A673 (cell line): ENCODE data around the gene SCG3.

Source experiments
- CTCF ChIP-seq: fragments of 300-800, 200-600 bp; sonication (generic); conservative IDR thresholded peaks from 2 replicates; pipeline ENCODE4 v1.5.1; 2017; ENCODE audit warnings: low read depth, mild to moderate bottlenecking, antibody characterized with exemption, low read length, moderate library complexity, mixed read lengths
- EZH2 ChIP-seq: fragments of 200-600 bp; sonication (generic); IDR thresholded peaks from 2 replicates; pipeline ENCODE4 v1.6.1; 2017; ENCODE audit warnings: borderline replicate concordance, low read depth, mild to moderate bottlenecking, mixed read lengths, antibody characterized with exemption, low read length; ENCODE audit not compliant: poor library complexity, severe bottlenecking

DNA sequence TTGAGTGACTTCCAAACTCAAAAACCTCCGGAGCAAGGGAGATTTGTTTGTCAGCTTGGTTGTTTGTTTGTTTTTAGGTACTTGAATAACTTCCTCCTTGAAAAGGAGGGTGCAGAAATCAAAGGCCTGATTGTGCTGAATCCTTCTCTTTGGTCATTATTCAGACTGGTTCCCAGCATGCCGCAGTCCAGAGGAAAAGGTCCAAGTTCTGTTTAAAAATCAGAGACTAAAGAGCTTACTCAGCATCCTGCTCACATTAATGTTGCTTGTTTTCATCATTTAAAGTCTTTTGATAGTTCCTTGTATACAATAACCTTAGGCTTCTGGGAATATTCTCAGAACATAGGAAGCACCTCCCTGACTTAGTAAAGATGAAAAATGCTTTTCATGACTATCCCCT lies 982 bp upstream of the SCG3 start:
- TF ChIP-seq CTCF = no peak
- TF ChIP-seq EZH2 = no peak
